Activated naive CD4-positive, alpha-beta T cell treated with anti-CD3 and anti-CD28 coated beads for 36 hours (primary cell): Measurements from ENCODE around the gene NBAS. TPM values are rescaled to one million over a fixed set of nuclear protein-coding genes. Genes with fewer than 3 reads are reported as not detected.
"Not testable (repeated sequence)": the region's sequence is repeated elsewhere in the genome, so short reads cannot be mapped to it uniquely, and the experiment has no call there.

Experiments
- CTCF ChIA-PET: fragments of 350-600 bp; sonication (Branson Sonifier 250); formaldehyde crosslinking; loops from one replicate; lab custom pipeline; 2021; ENCODE audit warnings: antibody characterized with exemption; lab: Charles Lee
- DNase-seq: peaks from one replicate; pipeline ENCODE4 v3.0.0-alpha.2; 2020
- H3K27ac Mint-ChIP-seq: one replicate; pipeline ENCODE4 v1.8.0; 2021; ENCODE audit warnings: mild to moderate bottlenecking, mixed read lengths
- H3K27me3 Mint-ChIP-seq: one replicate; pipeline ENCODE4 v1.8.0; 2021; ENCODE audit warnings: low read depth, mixed read lengths
- H3K36me3 Mint-ChIP-seq: one replicate; pipeline ENCODE4 v1.8.0; 2021; ENCODE audit warnings: low read depth, mixed read lengths
- H3K4me1 Mint-ChIP-seq: one replicate; pipeline ENCODE4 v1.8.0; 2021; ENCODE audit warnings: low read depth, mixed read lengths
- H3K4me3 Mint-ChIP-seq: one replicate; pipeline ENCODE4 v1.8.0; 2021; ENCODE audit warnings: mild to moderate bottlenecking, moderate library complexity, mixed read lengths
- H3K9me3 Mint-ChIP-seq: one replicate; pipeline ENCODE4 v1.8.0; 2021; ENCODE audit warnings: mixed read lengths
- intact Hi-C: fragments of 100-400 bp; cut with micrococcal nuclease; formaldehyde crosslinking; loops from one replicate; pipeline ENCODE4 v1.15.1; 2023
- total RNA-seq, 2 experiments: library from RNA; stranded (reverse); gene quantifications; one replicate each; pipeline ENCODE4 v1.2.3, GENCODE V29; 2021

Gene NBAS
- total RNA-seq, 2 experiments from 2014 or later = 45.5 to 46.4 TPM

DNA sequence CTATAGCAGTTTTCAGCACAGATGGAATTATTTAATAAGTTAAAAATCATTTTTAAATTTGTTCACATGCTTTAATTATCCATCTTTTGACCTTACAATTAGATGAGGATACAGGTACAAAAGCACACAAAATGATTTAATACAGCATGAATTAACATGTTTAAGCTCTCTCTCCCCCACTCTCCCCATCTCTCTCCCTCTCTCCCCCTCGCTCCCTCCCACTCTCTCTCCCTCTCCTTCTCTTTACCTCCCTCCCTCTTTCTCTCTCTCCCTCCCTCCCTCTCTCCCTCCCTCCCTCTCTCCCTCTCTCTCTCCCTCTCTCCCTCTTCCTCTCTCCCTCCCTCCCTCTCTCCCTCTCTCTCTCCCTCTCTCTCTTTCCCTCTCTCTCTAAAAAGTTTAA, 7.6 kb downstream of the NBAS start:
- Mint-ChIP-seq H3K9me3 (no peaks in the 10 kb centered on the region), H3K27ac (no peak overlapping the region), H3K36me3 (peaks cover 17% of the 10 kb centered on the region), H3K4me1 (peaks cover 6% of the 10 kb centered on the region), H3K27me3 (no peaks in the 10 kb centered on the region), H3K4me3 (no peak overlapping the region)
- no peak for DNase-seq
- CTCF ChIA-PET = interaction anchor here (1.0 to 1.4 kb wide), 2 partner anchors 24 to 55 kb away, joined by 3 to 6 read pairs; no protein-coding TSS in a partner anchor
- intact Hi-C loops = no loop called here

DNA sequence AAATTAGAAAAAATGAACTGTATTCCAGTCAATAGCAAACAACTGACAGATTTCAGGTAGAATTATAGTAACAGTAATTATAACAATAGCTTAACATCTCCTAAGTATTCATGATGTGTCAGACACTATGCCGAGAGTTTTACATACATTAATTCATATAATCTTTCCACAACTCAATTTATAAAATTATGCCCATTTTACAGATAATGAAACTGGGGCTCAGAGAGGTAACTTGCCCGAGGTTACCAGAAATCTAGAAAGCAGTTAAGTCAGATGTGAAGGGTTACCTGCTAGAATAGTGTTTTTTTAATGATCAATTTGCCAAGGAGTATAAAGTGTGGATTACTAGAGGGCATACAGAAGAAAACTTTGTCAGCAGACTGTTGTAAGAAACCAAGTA, 12.2 kb downstream of the NBAS start:
- Mint-ChIP-seq H3K36me3 (peaks cover 14% of the 10 kb centered on the region), H3K9me3 (no peaks in the 10 kb centered on the region), H3K4me1 (peaks cover 2% of the 10 kb centered on the region), H3K27ac (no peak overlapping the region), H3K27me3 (no peaks in the 10 kb centered on the region), H3K4me3 (no peak overlapping the region)
- intact Hi-C loops = no loop called here
- no peak for DNase-seq
- CTCF ChIA-PET = interaction anchor here (0.9 kb wide), 1 partner anchor 16 kb away, joined by 4 read pairs; no protein-coding TSS in a partner anchor

DNA sequence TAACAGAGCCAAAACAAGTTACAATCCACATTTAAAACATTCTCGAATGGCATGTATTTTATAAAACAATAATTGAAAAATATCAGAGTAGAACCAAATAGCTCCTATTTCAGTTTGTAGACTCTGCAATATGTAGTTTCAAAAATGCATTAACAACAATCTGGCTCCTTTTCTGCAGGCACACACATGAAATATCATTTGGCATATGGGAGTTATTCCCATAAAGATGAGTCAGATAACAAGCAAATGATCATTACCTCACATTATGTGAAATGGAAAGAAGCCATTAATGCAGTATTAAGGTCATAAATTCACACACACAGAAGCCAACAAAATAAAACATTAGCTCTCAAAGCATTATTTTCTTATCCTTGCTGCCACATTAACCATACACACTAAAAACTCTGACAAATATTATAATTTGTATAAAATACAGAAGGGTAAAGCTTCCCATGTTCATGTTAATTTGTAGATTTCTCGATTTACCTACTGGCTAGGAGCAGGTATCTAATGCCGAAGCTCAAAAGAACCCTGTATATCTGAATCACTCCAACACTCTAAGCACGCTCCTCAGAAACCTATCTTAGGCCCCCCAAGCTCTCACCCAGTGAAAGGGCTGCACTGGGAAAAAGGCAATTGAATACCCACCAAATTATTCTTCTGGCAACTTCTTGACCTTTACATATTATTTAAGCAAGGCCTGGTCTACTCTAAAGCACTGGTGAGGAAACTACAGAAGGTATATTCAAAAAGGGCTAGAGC, 13.8 kb downstream of the NBAS start:
- Mint-ChIP-seq H3K27me3 (no peaks in the 10 kb centered on the region), H3K4me1 (peaks cover 2% of the 10 kb centered on the region), H3K9me3 (no peaks in the 10 kb centered on the region), H3K4me3 (no peak overlapping the region), H3K36me3 (peaks cover 8% of the 10 kb centered on the region), H3K27ac (no peak overlapping the region)
- CTCF ChIA-PET = interaction anchor here (1.2 to 2.9 kb wide), 5 partner anchors 9 to 43 kb away, joined by 3 to 19 read pairs (median 7); partner anchors contain the start of gene NBAS
- DNase-seq = no peak
- intact Hi-C loops = no loop called here

DNA sequence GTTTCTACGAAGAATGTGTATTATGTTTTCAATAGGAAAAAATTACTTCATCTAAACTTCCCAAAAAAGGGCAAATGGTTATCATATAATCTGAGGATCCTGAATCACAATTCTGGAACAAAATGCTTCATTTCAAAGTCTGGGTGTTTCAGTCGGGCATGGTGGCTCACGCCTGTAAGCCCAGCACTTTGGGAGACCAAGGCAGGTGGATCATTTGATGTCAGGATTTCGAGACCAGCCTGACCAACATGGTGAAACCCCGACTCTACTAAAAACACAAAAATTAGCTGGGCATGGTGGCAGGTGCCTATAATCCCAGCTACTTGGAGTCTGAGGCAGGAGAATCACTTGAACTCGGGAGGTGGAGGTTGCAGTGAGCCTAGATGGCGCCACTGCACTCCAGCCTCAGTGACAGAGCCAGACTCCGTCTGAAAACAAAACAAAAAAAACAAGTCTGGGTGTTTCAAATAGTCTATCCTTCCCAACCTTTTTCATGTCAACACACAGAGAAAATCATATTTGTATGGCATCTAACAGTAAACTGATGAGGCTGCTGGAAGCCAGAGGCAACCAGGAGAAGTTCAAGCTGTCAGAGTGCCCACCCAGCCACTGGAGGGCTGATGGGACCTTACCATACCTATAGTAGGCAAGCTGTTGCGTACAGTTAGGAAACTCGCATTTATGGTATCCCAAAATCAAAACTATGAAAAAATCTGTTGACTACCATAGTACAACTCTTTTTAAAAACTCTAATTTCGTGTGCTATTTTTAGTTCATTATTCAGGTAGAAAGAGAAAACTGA, 14.6 kb downstream of the NBAS start:
- Mint-ChIP-seq H3K4me1 (peaks cover 2% of the 10 kb centered on the region), H3K27me3 (no peaks in the 10 kb centered on the region), H3K27ac (no peak overlapping the region), H3K4me3 (no peak overlapping the region), H3K9me3 (no peaks in the 10 kb centered on the region), H3K36me3 (peaks cover 6% of the 10 kb centered on the region)
- intact Hi-C loops = no loop called here
- DNase-seq = peak; percentile 14
- CTCF ChIA-PET = interaction anchor here (0.6 to 2.9 kb wide), 7 partner anchors 8 to 136 kb away, joined by 3 to 19 read pairs (median 4); partner anchors contain the start of gene NBAS

DNA sequence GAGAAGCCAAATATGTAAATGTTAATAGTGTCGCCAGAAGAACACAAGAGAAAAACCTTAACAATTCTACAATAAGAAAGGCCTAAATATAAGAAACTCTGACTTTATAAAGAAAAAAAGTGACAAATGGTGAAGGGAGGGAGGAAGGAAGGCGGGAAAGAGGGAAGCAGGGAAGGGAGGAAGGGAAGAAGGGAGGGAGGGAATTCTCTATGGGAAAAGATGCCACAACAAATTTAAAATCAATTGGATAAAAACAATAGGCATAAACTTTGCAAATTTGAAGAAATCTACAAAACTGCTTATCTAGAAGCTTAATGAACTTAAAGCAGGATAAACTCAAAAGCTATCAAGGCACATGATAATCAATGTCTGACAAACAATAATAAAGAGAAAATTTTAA, 16.9 kb downstream of the NBAS start:
- Mint-ChIP-seq H3K27me3 (no peaks in the 10 kb centered on the region), H3K36me3 (peaks cover 6% of the 10 kb centered on the region), H3K27ac (no peak overlapping the region), H3K4me3 (no peak overlapping the region), H3K4me1 (peaks cover 2% of the 10 kb centered on the region), H3K9me3 (no peaks in the 10 kb centered on the region)
- intact Hi-C loops = no loop called here
- CTCF ChIA-PET = interaction anchor here (0.7 to 1.8 kb wide), 2 partner anchors 33 to 1189 kb away, joined by 3 to 7 read pairs; no protein-coding TSS in a partner anchor
- no peak for DNase-seq

DNA sequence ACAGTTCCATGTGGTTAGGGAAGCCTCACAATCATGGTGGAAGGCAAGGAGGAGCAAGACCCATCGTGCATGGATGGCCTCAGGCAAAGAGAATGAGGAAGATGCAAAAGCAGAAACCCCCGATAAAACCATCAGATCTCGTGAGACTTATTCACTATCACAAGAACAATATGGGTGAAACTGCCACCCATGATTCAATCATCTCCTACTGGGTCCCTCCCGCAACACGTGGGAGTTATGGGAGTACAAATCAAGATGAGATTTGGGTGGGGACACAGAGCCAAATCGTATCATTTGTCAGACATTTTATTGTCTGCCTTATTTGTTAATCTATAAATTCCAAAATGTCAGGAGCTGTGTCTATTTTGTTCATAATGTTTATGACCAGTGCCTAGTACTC, 17.6 kb downstream of the NBAS start:
- H3K4me1 Mint-ChIP-seq = peaks cover 2% of the 10 kb centered on the region
- H3K27me3 Mint-ChIP-seq = no peaks in the 10 kb centered on the region
- peaks cover 4% of the 10 kb centered on the region for H3K36me3 Mint-ChIP-seq
- CTCF ChIA-PET = interaction anchor here (0.7 to 1.8 kb wide), 2 partner anchors 17 to 33 kb away, joined by 5 to 7 read pairs; no protein-coding TSS in a partner anchor
- intact Hi-C loops = no loop called here
- no peaks in the 10 kb centered on the region for H3K9me3 Mint-ChIP-seq
- no peak overlapping the region for H3K27ac Mint-ChIP-seq
- no peak for DNase-seq
- H3K4me3 Mint-ChIP-seq = no peak overlapping the region

DNA sequence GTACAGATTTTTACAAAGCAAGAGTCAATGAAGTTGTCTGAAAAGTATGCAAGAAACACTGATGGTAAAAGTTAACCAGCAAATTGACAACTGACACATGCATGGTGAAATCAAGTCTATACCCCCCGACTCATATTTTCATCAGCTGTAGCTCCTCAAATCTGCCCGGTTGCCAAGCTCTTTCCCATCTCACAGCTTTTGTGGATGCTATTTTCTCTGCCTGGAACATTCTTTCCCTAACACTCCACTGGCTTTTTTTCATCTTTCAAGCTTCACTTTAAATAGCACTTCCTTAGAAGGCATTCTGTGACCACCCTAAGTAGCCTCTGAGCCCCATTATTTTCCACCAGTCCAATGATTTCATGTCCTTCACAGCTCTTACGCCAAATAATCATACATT, 18.1 kb downstream of the NBAS start:
- H3K4me1 Mint-ChIP-seq = peaks cover 2% of the 10 kb centered on the region
- no peak overlapping the region for H3K4me3 Mint-ChIP-seq
- H3K27ac Mint-ChIP-seq = no peak overlapping the region
- H3K36me3 Mint-ChIP-seq = peaks cover 4% of the 10 kb centered on the region
- intact Hi-C loops = no loop called here
- no peak for DNase-seq
- H3K27me3 Mint-ChIP-seq = no peaks in the 10 kb centered on the region
- CTCF ChIA-PET = interaction anchor here (0.7 to 1.8 kb wide), 2 partner anchors 17 to 34 kb away, joined by 5 to 7 read pairs; no protein-coding TSS in a partner anchor
- H3K9me3 Mint-ChIP-seq = no peaks in the 10 kb centered on the region

DNA sequence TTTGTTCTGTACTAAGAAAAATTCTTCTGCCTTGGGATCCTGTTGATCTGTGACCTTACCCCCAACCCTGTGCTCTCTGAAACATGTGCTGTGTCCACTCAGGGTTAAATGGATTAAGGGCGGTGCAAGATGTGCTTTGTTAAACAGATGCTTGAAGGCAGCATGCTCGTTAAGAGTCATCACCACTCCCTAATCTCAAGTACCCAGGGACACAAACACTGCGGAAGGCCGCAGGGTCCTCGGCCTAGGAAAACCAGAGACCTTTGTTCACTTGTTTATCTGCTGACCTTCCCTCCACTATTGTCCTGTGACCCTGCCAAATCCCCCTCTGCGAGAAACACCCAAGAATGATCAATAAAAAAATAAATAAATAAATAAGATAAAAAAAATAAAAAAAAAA, 18.9 kb downstream of the NBAS start:
- H3K4me1 Mint-ChIP-seq, H3K36me3 Mint-ChIP-seq, H3K9me3 Mint-ChIP-seq, H3K27ac Mint-ChIP-seq, DNase-seq, CTCF ChIA-PET, H3K27me3 Mint-ChIP-seq, H3K4me3 Mint-ChIP-seq, intact Hi-C loops: not testable (repeated sequence)

DNA sequence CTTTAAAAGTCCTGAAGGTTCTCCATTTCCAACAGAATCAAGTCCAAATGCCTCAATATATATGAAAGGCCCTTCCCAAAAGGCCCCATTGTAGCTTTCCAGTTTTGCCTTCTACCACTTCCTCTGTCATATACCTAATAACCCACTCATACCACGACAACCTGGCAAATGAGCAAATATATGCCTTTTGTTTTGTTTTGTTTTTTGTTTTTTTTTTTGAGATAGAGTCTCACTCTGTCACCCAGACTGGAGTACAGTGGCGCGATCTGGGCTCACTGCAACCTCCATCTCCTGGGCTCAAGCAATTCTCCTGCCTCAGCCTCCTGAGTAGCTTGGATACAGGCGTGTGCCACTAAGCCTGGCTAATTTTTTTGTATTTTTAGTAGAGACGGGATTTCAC, 20.6 kb downstream of the NBAS start:
- H3K4me1 Mint-ChIP-seq, DNase-seq, H3K27ac Mint-ChIP-seq, H3K27me3 Mint-ChIP-seq, H3K9me3 Mint-ChIP-seq, H3K4me3 Mint-ChIP-seq, H3K36me3 Mint-ChIP-seq, intact Hi-C loops: not testable (repeated sequence)
- CTCF ChIA-PET = interaction anchor here (0.9 kb wide), 1 partner anchor 11 kb away, joined by 6 read pairs; no protein-coding TSS in a partner anchor

DNA sequence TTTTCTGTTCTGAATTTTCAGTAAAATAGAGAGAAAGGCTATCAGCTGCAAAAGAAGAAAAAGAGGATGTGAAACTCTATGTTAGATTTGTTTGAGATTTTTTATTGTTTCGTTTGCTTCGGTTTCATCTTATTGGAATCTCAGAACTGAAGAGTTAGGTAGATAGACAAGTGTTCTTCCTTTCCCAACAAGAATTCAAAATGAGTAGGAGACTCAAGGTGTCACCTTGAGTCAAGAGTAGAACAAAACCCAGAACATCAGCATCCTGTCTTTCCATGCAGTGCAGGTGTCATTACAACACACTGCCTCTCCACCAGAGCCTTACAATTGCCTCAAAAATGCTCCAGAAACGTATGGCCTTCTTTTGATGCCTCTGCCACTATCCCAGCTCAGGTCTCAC, 21.1 kb downstream of the NBAS start:
- no peak for DNase-seq
- Mint-ChIP-seq H3K4me3 (no peak overlapping the region), H3K9me3 (no peaks in the 10 kb centered on the region), H3K36me3 (peaks cover 7% of the 10 kb centered on the region), H3K27me3 (no peaks in the 10 kb centered on the region), H3K27ac (no peak overlapping the region), H3K4me1 (no peaks in the 10 kb centered on the region)
- intact Hi-C loops = no loop called here
- CTCF ChIA-PET = interaction anchor here (0.9 kb wide), 1 partner anchor 10 kb away, joined by 6 read pairs; no protein-coding TSS in a partner anchor

DNA sequence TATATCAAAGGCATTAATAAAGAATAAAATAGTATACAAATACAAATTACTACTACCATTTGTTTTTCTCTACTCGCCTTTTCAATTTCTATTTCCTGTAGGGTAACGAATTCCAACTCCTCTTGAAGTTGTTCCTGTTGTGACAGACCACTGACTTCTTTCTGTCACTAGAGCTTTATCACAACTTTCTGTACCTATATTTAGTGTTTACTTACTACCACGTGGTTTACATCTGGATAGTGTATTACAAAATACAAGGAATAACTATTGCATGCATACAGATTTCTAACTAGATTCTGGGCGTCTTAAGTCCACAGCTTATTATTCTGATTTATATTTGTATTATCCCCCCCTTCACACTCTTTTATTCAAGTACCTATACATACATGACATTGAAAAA, 22.3 kb downstream of the NBAS start:
- intact Hi-C loops = no loop called here
- Mint-ChIP-seq H3K9me3 (no peaks in the 10 kb centered on the region), H3K36me3 (peaks cover 9% of the 10 kb centered on the region), H3K4me3 (no peak overlapping the region), H3K27me3 (no peaks in the 10 kb centered on the region), H3K27ac (no peak overlapping the region), H3K4me1 (no peaks in the 10 kb centered on the region)
- no peak for DNase-seq
- CTCF ChIA-PET = interaction anchor here (2.4 kb wide), 1 partner anchor 8 kb away, joined by 7 read pairs; no protein-coding TSS in a partner anchor

DNA sequence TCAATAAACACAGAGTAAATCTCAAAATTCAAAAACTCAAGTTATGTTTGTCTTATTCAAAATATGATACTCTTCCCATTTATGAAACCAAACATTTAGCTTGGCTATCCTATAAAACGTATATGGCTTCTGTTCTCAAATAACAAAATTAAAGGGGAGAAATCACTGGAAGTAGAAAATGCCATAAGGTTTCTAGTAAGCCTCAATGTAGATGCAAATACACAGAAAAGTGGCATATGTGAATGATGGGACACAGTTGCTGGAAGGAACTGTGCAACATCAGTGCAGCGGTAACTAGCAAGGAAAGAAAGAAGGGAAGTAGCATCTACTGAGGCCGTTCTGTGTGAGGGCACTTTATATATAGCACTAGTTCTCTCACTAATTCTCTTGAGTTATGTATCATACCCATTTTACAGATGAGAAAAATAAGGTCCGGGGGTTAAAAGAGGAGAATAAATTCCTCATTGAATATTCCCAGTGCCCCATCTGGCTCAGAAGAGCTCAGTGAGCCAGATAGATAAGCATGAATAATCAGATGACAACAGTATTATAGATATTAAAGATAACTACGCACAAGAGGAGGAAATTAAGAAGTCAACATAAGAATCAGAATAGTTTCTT, 27.2 kb downstream of the NBAS start:
- CTCF ChIA-PET = no interaction called here
- H3K4me1 Mint-ChIP-seq = no peaks in the 10 kb centered on the region
- H3K36me3 Mint-ChIP-seq = peaks cover 26% of the 10 kb centered on the region
- no peaks in the 10 kb centered on the region for H3K9me3 Mint-ChIP-seq
- H3K27ac Mint-ChIP-seq = no peak overlapping the region
- intact Hi-C loops = no loop called here
- H3K4me3 Mint-ChIP-seq = no peak overlapping the region
- DNase-seq = no peak
- H3K27me3 Mint-ChIP-seq = no peaks in the 10 kb centered on the region
